ENCODE measurements around the gene HES1. TPM values are rescaled to one million over a fixed set of nuclear protein-coding genes. Genes with fewer than 3 reads are reported as not detected.

Gene HES1
- total RNA-seq, 4 donors from 2014 or later: 89.9 to 196 (median 104) TPM

GRCh38 chr3:194161131-194162045, 25.4 kb downstream of the HES1 start:
- no peak for DNase-seq
- H3K27ac ChIP-seq: peak overlapping the region in 1 of 4 donors; percentile 30
- no peak overlapping the region for H3K4me3 ChIP-seq
- H3K36me3 ChIP-seq: no peaks in the 10 kb centered on the region
- no peaks in the 10 kb centered on the region for H3K27me3 ChIP-seq
- peaks cover 5 to 31% (median 23%) of the 10 kb centered on the region in 4 donors for H3K4me1 ChIP-seq
- TF ChIP-seq POLR2AphosphoS5 (IDR thresholded peaks at IDR 0.05): no peak
- TF ChIP-seq EP300 (IDR thresholded peaks at IDR 0.05; ENCODE audit: low read depth): no peak
- TF ChIP-seq CTCF (IDR thresholded peaks at IDR 0.05): no peak
- no peak for TF ChIP-seq POLR2A (IDR thresholded peaks at IDR 0.05)
- no peaks in the 10 kb centered on the region for H3K9me3 ChIP-seq
- 66 to 80% methylated on average over 1 to 15 of the region's 15 CpGs for WGBS, 2 donors (ENCODE audit: low coverage in 1 of 2)
- in situ Hi-C loops (cut with MboI; ENCODE audit: low pct_ligation_motif_present in 1 of 4, low pct_unique_long_range_greater_than_20kb in 1 of 4, low sequenced_read_pairs in 3 of 4) (no loop called here), intact Hi-C loops (cut with DNase I; ENCODE audit: low total_unique reads) (no loop called here)

GRCh38 chr3:194162070-194162678, 26.2 kb downstream of the HES1 start:
- TF ChIP-seq POLR2AphosphoS5 (IDR thresholded peaks at IDR 0.05) (no peak), CTCF (IDR thresholded peaks at IDR 0.05) (no peak), POLR2A (IDR thresholded peaks at IDR 0.05) (no peak), EP300 (IDR thresholded peaks at IDR 0.05; ENCODE audit: low read depth) (no peak)
- Histone ChIP-seq H3K36me3 (no peaks in the 10 kb centered on the region), H3K4me1 (peaks cover 7 to 39% (median 30%) of the 10 kb centered on the region in 4 donors), H3K27ac (no peak overlapping the region), H3K4me3 (no peak overlapping the region), H3K27me3 (no peaks in the 10 kb centered on the region), H3K9me3 (no peaks in the 10 kb centered on the region)
- intact Hi-C loops (cut with DNase I; ENCODE audit: low total_unique reads) (no loop called here), in situ Hi-C loops (cut with MboI; ENCODE audit: low pct_ligation_motif_present in 1 of 4, low pct_unique_long_range_greater_than_20kb in 1 of 4, low sequenced_read_pairs in 3 of 4) (no loop called here)
- no peak for DNase-seq
- 90 to 91% methylated on average over 2 to 10 of the region's 10 CpGs for WGBS, 2 donors (ENCODE audit: low coverage in 1 of 2)

- intact Hi-C loops (cut with DNase I; ENCODE audit: low total_unique reads): no loop called here
- in situ Hi-C loops (cut with MboI; ENCODE audit: low pct_ligation_motif_present in 1 of 4, low pct_unique_long_range_greater_than_20kb in 1 of 4, low sequenced_read_pairs in 3 of 4): no loop called here
- Histone ChIP-seq H3K9me3 (no peaks in the 10 kb centered on the region), H3K4me1 (peaks cover 7 to 41% (median 30%) of the 10 kb centered on the region in 4 donors), H3K4me3 (no peak overlapping the region), H3K27me3 (no peaks in the 10 kb centered on the region), H3K36me3 (no peaks in the 10 kb centered on the region), H3K27ac (no peak overlapping the region)
- TF ChIP-seq CTCF (IDR thresholded peaks at IDR 0.05): no peak
- TF ChIP-seq POLR2A (IDR thresholded peaks at IDR 0.05): no peak
- no peak for TF ChIP-seq EP300 (IDR thresholded peaks at IDR 0.05; ENCODE audit: low read depth)
- no peak for TF ChIP-seq POLR2AphosphoS5 (IDR thresholded peaks at IDR 0.05)
- no peak for DNase-seq
- WGBS, 2 donors (ENCODE audit: low coverage in 1 of 2): 83 to 91% methylated on average over 3 to 6 of the region's 6 CpGs
These were observed 27.1 kb downstream of the HES1 start for GRCh38 chr3:194162817-194163584.

- Histone ChIP-seq H3K27ac (no peak overlapping the region), H3K36me3 (no peaks in the 10 kb centered on the region), H3K27me3 (no peaks in the 10 kb centered on the region), H3K4me3 (no peak overlapping the region), H3K9me3 (no peaks in the 10 kb centered on the region), H3K4me1 (peaks cover 7 to 41% (median 30%) of the 10 kb centered on the region in 4 donors)
- TF ChIP-seq POLR2A (IDR thresholded peaks at IDR 0.05) (no peak), POLR2AphosphoS5 (IDR thresholded peaks at IDR 0.05) (no peak), CTCF (IDR thresholded peaks at IDR 0.05) (no peak), EP300 (IDR thresholded peaks at IDR 0.05; ENCODE audit: low read depth) (no peak)
- in situ Hi-C loops (cut with MboI; ENCODE audit: low pct_ligation_motif_present in 1 of 4, low pct_unique_long_range_greater_than_20kb in 1 of 4, low sequenced_read_pairs in 3 of 4) (no loop called here), intact Hi-C loops (cut with DNase I; ENCODE audit: low total_unique reads) (no loop called here)
- WGBS, 2 donors (ENCODE audit: low coverage in 1 of 2): 50 to 69% methylated on average over 4 to 5 of the region's 5 CpGs
- no peak for DNase-seq
These were observed 27.7 kb downstream of the HES1 start for GRCh38 chr3:194163697-194164096.
